ENCODE data around the gene FIP1L1. TPM values are rescaled to one million over a fixed set of nuclear protein-coding genes. Genes with fewer than 3 reads are reported as not detected.

Gene FIP1L1
- total and polyA plus RNA-seq, 2 donors (not counting 1 experiment from before 2014, with no cell fraction given) = 19.0 to 79.3 TPM

- no peaks in the 10 kb centered on the region for H3K27me3 Mint-ChIP-seq
- H3K27ac Mint-ChIP-seq = no peak overlapping the region
- ATAC-seq (ENCODE audit: low read depth) (no peak), DNase-seq (no peak)
- Histone ChIP-seq H2AFZ (ENCODE audit: insufficient read depth, low read depth, low read length, poor library complexity, severe bottlenecking) (no peak overlapping the region), H3K36me3 (replicated peaks in 1 of 2; ENCODE audit: control extremely low read depth in 1 of 2, control insufficient read depth in 1 of 2, extremely low read depth in 1 of 2, insufficient read depth in 2 of 2, low read length in 1 of 2) (peaks cover 2 to 14% of the 10 kb centered on the region in 2 experiments), H3K79me2 (ENCODE audit: control insufficient read depth, insufficient read depth, low read length) (peaks cover 12% of the 10 kb centered on the region), H3K27ac (ENCODE audit: low read length in 2 of 2) (no peak overlapping the region), H3K9ac (ENCODE audit: low read length) (no peak overlapping the region), H3K4me1 (ENCODE audit: control insufficient read depth in 2 of 2, insufficient read depth in 2 of 2, low read length in 2 of 2) (no peaks in the 10 kb centered on the region), H3K4me2 (replicated peaks; ENCODE audit: low read depth, low read length, poor library complexity, severe bottlenecking) (no peak overlapping the region), H3K9me3 (ENCODE audit: control extremely low read depth in 1 of 3, control insufficient read depth in 2 of 3, insufficient read depth in 1 of 3, low read length in 2 of 3) (no peaks in the 10 kb centered on the region), H3K27me3 (replicated peaks in 1 of 4; ENCODE audit: control extremely low read depth in 1 of 4, control insufficient read depth in 3 of 4, insufficient read depth in 4 of 4, low read length in 3 of 4) (no peaks in the 10 kb centered on the region), H3K4me3 (ENCODE audit: control extremely low read depth in 1 of 5, extremely low read depth in 1 of 5, insufficient read depth in 1 of 5, low read depth in 2 of 5, low read length in 4 of 5) (no peak overlapping the region), H4K20me1 (ENCODE audit: control insufficient read depth, insufficient read depth, low read length, poor library complexity, severe bottlenecking) (peaks cover 15% of the 10 kb centered on the region)
- H3K4me1 Mint-ChIP-seq = no peaks in the 10 kb centered on the region
- intact Hi-C loops (cut with micrococcal nuclease) = no loop called here
- ChIA-PET POLR2A (no interaction called here), CTCF (no interaction called here)
- H3K9me3 Mint-ChIP-seq (ENCODE audit: insufficient read depth) = no peaks in the 10 kb centered on the region
- WGBS (ENCODE audit: insufficient coverage) = no CpG with 5 or more reads among the region's 3 CpGs
- TF ChIP-seq CTCF (IDR thresholded peaks at IDR 0.05) (no peak), EZH2 (IDR thresholded peaks at IDR 0.05; ENCODE audit: borderline replicate concordance, insufficient read depth, low read depth, low read length, poor library complexity, severe bottlenecking) (no peak)
- H3K4me3 Mint-ChIP-seq = no peak overlapping the region
Measured at GRCh38 chr4:53419208-53419607, 41.8 kb downstream of the FIP1L1 start.

- Histone ChIP-seq H3K4me2 (replicated peaks; ENCODE audit: low read depth, low read length, poor library complexity, severe bottlenecking) (no peak overlapping the region), H2AFZ (ENCODE audit: insufficient read depth, low read depth, low read length, poor library complexity, severe bottlenecking) (no peak overlapping the region), H4K20me1 (ENCODE audit: control insufficient read depth, insufficient read depth, low read length, poor library complexity, severe bottlenecking) (peaks cover 7% of the 10 kb centered on the region), H3K9me3 (ENCODE audit: control extremely low read depth in 1 of 3, control insufficient read depth in 2 of 3, insufficient read depth in 1 of 3, low read length in 2 of 3) (no peaks in the 10 kb centered on the region), H3K27me3 (replicated peaks in 1 of 4; ENCODE audit: control extremely low read depth in 1 of 4, control insufficient read depth in 3 of 4, insufficient read depth in 4 of 4, low read length in 3 of 4) (no peaks in the 10 kb centered on the region), H3K27ac (ENCODE audit: low read length in 2 of 2) (no peak overlapping the region), H3K36me3 (replicated peaks in 1 of 2; ENCODE audit: control extremely low read depth in 1 of 2, control insufficient read depth in 1 of 2, extremely low read depth in 1 of 2, insufficient read depth in 2 of 2, low read length in 1 of 2) (peaks cover 0 to 14% of the 10 kb centered on the region in 2 experiments), H3K4me1 (ENCODE audit: control insufficient read depth in 2 of 2, insufficient read depth in 2 of 2, low read length in 2 of 2) (no peaks in the 10 kb centered on the region), H3K4me3 (ENCODE audit: control extremely low read depth in 1 of 5, extremely low read depth in 1 of 5, insufficient read depth in 1 of 5, low read depth in 2 of 5, low read length in 4 of 5) (no peak overlapping the region), H3K9ac (ENCODE audit: low read length) (no peak overlapping the region), H3K79me2 (ENCODE audit: control insufficient read depth, insufficient read depth, low read length) (peaks cover 2% of the 10 kb centered on the region)
- ChIA-PET POLR2A (no interaction called here), CTCF (no interaction called here)
- Mint-ChIP-seq H3K27ac (no peak overlapping the region), H3K9me3 (ENCODE audit: insufficient read depth) (no peaks in the 10 kb centered on the region), H3K4me1 (no peaks in the 10 kb centered on the region), H3K4me3 (no peak overlapping the region), H3K27me3 (no peaks in the 10 kb centered on the region)
- no peak for DNase-seq
- WGBS (ENCODE audit: insufficient coverage) = no CpG with 5 or more reads among the region's 2 CpGs
- intact Hi-C loops (cut with micrococcal nuclease) = no loop called here
- ATAC-seq (ENCODE audit: low read depth) = no peak
- TF ChIP-seq EZH2 (IDR thresholded peaks at IDR 0.05; ENCODE audit: borderline replicate concordance, insufficient read depth, low read depth, low read length, poor library complexity, severe bottlenecking) = no peak
Measured at GRCh38 chr4:53421791-53422190, 44.4 kb downstream of the FIP1L1 start.

Measured in B cell (primary cell).